Glutamatergic neuron (in vitro differentiated cells): ENCODE measurements around the gene SLC34A3. TPM values are rescaled to one million over a fixed set of nuclear protein-coding genes. Genes with fewer than 3 reads are reported as not detected.

Source experiments
- DNase-seq: peaks from one replicate; pipeline ENCODE4 v3.0.0; 2022
- H3K27ac Mint-ChIP-seq: one replicate; pipeline ENCODE4 v1.8.0; 2020; ENCODE audit warnings: mild to moderate bottlenecking, mixed read lengths, inconsistent platforms; ENCODE audit not compliant: unreplicated experiment
- H3K27me3 Mint-ChIP-seq: one replicate; pipeline ENCODE4 v1.8.0; 2020; ENCODE audit warnings: mild to moderate bottlenecking, moderate library complexity, mixed read lengths, inconsistent platforms; ENCODE audit not compliant: unreplicated experiment
- H3K36me3 Mint-ChIP-seq: one replicate; pipeline ENCODE4 v1.8.0; 2020; ENCODE audit warnings: mild to moderate bottlenecking, mixed read lengths, inconsistent platforms; ENCODE audit not compliant: unreplicated experiment
- H3K4me1 Mint-ChIP-seq: one replicate; pipeline ENCODE4 v1.8.0; 2020; ENCODE audit warnings: mild to moderate bottlenecking, low read depth, mixed read lengths, inconsistent platforms; ENCODE audit not compliant: unreplicated experiment
- H3K4me3 Mint-ChIP-seq: one replicate; pipeline ENCODE4 v1.8.0; 2020; ENCODE audit warnings: mild to moderate bottlenecking, mixed read lengths, inconsistent platforms; ENCODE audit not compliant: unreplicated experiment
- H3K9me3 Mint-ChIP-seq: one replicate; pipeline ENCODE4 v1.8.0; 2020; ENCODE audit warnings: mild to moderate bottlenecking, moderate library complexity, mixed read lengths, inconsistent platforms; ENCODE audit not compliant: unreplicated experiment
- total RNA-seq: library from RNA; stranded (reverse); fragmentation: NEBNext Ultra II Directional; extraction: Animal tissue kit (Norgen Biotek cat#: 25700); gene quantifications from one replicate; pipeline ENCODE4 v1.2.1, GENCODE V29; 2021; ENCODE audit not compliant: unreplicated experiment
- TF ChIP-seq, protein P1 (sequence below): fragments of 200-600 bp; sonication (generic); IDR thresholded peaks from one replicate; pipeline ENCODE4 v1.5.0; 2021; ENCODE audit not compliant: partially characterized antibody, unreplicated experiment

The SLC34A3 gene
- total RNA-seq, 1 donor from 2014 or later = not detected

DNA sequence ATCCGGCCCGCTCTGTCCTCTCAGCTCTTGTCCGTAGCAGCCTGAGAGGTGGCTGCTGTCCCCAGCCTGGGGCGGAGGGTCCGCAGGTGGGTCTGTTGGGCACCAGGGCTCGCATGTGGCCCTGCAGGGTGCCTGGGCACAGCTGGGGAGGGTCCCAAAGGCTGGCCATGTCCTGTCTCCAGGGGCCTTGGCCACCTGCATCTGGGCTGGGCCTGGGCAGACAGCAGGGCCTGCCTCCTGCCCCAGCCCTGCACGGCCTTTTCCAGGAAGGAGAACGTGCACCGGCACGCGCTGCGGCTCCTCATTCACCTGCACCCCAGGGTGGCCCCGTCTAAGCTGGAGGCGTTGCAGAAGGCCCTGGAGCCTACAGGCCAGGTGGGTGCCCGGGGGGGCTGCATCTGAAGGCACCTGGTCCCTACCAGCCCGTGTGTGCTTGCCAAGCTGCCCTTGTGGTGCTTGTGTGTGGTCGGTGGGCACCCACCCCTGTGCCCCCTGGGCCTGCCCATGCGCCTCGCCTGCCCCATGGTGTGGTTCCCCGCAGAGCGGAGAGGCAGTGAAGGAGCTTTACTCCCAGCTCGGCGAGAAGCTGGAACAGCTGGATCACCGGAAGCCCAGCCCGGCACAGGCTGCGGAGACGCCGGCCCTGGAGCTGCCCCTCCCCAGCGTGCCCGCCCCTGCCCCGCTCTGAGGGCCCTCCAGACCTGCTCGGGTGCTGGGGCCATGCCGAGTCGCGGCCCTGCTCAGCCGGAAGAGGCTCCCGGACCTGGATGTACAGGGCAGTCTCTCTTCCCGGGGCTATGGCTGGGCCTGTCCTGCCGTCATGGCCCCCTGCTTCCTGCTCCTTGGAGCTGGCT is 41.8 kb downstream of the SLC34A3 start:
- H3K36me3 Mint-ChIP-seq = no peaks in the 10 kb centered on the region
- no peak for DNase-seq
- H3K9me3 Mint-ChIP-seq = peaks cover 10% of the 10 kb centered on the region
- TF ChIP-seq, protein P1, sequence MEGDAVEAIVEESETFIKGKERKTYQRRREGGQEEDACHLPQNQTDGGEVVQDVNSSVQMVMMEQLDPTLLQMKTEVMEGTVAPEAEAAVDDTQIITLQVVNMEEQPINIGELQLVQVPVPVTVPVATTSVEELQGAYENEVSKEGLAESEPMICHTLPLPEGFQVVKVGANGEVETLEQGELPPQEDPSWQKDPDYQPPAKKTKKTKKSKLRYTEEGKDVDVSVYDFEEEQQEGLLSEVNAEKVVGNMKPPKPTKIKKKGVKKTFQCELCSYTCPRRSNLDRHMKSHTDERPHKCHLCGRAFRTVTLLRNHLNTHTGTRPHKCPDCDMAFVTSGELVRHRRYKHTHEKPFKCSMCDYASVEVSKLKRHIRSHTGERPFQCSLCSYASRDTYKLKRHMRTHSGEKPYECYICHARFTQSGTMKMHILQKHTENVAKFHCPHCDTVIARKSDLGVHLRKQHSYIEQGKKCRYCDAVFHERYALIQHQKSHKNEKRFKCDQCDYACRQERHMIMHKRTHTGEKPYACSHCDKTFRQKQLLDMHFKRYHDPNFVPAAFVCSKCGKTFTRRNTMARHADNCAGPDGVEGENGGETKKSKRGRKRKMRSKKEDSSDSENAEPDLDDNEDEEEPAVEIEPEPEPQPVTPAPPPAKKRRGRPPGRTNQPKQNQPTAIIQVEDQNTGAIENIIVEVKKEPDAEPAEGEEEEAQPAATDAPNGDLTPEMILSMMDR = no peak
- no peak overlapping the region for H3K4me3 Mint-ChIP-seq
- peaks cover 9% of the 10 kb centered on the region for H3K27me3 Mint-ChIP-seq
- H3K27ac Mint-ChIP-seq = no peak overlapping the region
- H3K4me1 Mint-ChIP-seq = peaks cover 17% of the 10 kb centered on the region

DNA sequence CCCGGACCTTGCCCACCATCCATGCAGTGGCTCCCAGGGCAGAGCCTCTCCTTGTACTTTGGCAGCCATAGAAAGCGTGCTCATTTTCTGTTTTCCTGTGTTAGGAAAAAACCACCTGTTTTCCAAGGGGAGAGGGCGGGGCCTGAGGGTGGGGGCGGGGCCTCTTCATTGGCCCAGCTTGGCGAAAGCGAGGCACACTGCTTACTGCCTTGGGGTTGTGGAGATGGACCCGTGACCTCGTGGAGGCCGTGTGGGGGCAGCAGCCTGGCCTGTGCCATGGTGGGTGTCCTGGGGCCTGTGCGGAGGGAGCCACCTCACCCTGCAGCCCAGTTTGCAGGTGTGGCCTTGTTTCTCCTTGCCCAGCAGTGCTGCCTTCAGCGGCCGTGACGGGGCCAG is 42.4 kb downstream of the SLC34A3 start:
- DNase-seq = no peak
- Mint-ChIP-seq H3K9me3 (peaks cover 8% of the 10 kb centered on the region), H3K27me3 (peaks cover 11% of the 10 kb centered on the region), H3K27ac (no peak overlapping the region), H3K36me3 (no peaks in the 10 kb centered on the region), H3K4me1 (peaks cover 17% of the 10 kb centered on the region), H3K4me3 (no peak overlapping the region)
- TF ChIP-seq, protein P1 = no peak

DNA sequence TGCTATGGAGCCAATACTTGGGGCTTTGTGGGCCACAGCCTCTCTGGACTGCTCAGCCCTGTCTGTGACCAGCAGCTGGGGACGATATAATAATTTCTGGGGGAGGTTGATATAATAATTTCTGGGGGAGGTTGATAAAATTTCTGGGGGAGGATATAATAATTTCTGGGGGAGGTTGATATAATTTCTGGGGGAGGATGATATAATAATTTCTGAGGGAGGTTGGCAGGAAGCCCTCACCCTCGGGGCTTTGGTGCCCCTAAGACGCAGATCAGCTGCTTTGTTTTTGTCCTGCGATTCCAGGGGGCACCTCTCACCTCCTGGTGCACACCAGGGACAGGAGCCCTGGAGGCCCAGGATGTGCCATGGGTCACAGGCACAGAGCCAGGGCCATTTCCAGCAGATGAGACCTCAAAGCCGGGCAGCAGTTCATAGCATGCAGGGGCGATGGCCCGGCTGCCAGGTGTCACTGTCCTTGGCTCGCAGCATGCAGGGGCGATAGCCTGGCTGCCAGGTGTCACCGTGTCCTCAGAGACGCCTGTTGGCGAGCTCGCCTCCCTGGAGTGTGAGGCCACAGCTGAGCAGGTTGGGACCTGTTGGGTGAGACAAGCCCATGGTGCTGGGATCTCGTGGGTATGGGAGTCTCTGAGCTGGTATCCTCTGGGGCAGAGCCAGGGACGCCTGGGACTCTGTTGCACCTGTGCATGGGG is 43.1 kb downstream of the SLC34A3 start:
- TF ChIP-seq, protein P1 = no peak
- H3K27me3 Mint-ChIP-seq = peaks cover 8% of the 10 kb centered on the region
- no peak overlapping the region for H3K27ac Mint-ChIP-seq

DNA sequence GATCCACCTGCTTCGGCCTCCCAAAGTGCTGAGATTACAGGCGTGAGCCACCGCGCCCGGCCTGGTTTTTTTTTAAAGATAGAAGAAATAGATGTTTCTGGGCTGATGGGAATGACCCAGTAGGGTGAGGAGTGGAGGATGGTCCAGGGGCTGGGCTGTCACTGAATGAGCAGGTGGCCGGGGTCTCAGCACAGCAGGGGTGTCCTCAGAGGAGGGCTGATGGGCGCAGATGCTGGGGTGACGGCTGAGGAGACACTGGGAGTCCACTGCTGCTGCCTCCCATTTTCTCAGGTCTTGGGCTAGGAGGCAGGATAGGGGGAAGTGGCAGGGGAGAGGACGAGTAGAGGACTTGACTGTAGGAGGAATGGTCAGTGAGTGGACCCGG is 44.5 kb downstream of the SLC34A3 start:
- DNase-seq = no peak
- peaks cover 6% of the 10 kb centered on the region for H3K9me3 Mint-ChIP-seq
- H3K27ac Mint-ChIP-seq = no peak overlapping the region

More for the DNA sequence above, 43.1 kb downstream of the SLC34A3 start:
- no peak for DNase-seq
- Mint-ChIP-seq H3K36me3 (no peaks in the 10 kb centered on the region), H3K4me1 (peaks cover 17% of the 10 kb centered on the region), H3K9me3 (peaks cover 6% of the 10 kb centered on the region), H3K4me3 (no peak overlapping the region)

More for the DNA sequence above, 44.5 kb downstream of the SLC34A3 start:
- Mint-ChIP-seq H3K4me1 (peaks cover 17% of the 10 kb centered on the region), H3K4me3 (no peak overlapping the region), H3K27me3 (peaks cover 8% of the 10 kb centered on the region), H3K36me3 (no peaks in the 10 kb centered on the region)
- TF ChIP-seq, protein P1 = no peak
